Panc1 (cell line): ENCODE data around the gene MATN1. TPM values are rescaled to one million over a fixed set of nuclear protein-coding genes. Genes with fewer than 3 reads are reported as not detected.

ENCODE experiments used
- ATAC-seq: fragments of 200-7000 bp; cut with Tn5 transposase; 2 replicates; pipeline ENCODE4 v1.9.1; 2020; ENCODE audit warnings: mild to moderate bottlenecking, moderate library complexity
- BruUV-seq: library from RNA; stranded (reverse); fragments of 400-500 nt; replicated peaks from 2 replicates; lab custom pipeline; 2021; lab: Mats Ljungman, UMichigan
- CTCF ChIA-PET: fragments of 300-600 bp; sonication (Branson Sonifier 250); formaldehyde crosslinking; loops from one replicate; lab custom pipeline; 2022; ENCODE audit warnings: antibody characterized with exemption; lab: Charles Lee
- POLR2A ChIA-PET: fragments of 300-600 bp; sonication (Branson Sonifier 250); formaldehyde crosslinking; loops from one replicate; lab custom pipeline; 2022; ENCODE audit warnings: antibody characterized with exemption; lab: Charles Lee
- DNase-seq: peaks from one replicate; pipeline ENCODE4 v3.0.0-alpha.2; 2010; ENCODE audit warnings: low read depth, low spot score
- H3K27ac ChIP-seq: 2 replicates; pipeline ENCODE4 v1.5.1; 2011; ENCODE audit warnings: mild to moderate bottlenecking, low read length, inconsistent platforms
- H3K27me3 ChIP-seq: fragments of 200-500 bp; sonication (Bioruptor generic); 2 replicates; pipeline ENCODE4 v1.6.0; 2014; ENCODE audit warnings: low read length, inconsistent platforms; ENCODE audit not compliant: control insufficient read depth, insufficient read depth
- H3K36me3 ChIP-seq: fragments of 200-500 bp; sonication (Bioruptor generic); 2 replicates; pipeline ENCODE4 v1.5.1; 2014; ENCODE audit warnings: inconsistent platforms, mild to moderate bottlenecking, low read length, moderate library complexity; ENCODE audit not compliant: control insufficient read depth, insufficient read depth
- H3K4me1 ChIP-seq: 2 replicates; pipeline ENCODE4 v1.5.1; 2011; ENCODE audit warnings: inconsistent platforms, mild to moderate bottlenecking, low read length, moderate library complexity; ENCODE audit not compliant: control insufficient read depth, insufficient read depth
- H3K4me3 ChIP-seq, 2 experiments: 2 replicates each; pipeline ENCODE4 v1.5.1; 2011 to 2012; ENCODE audit warnings: low read depth in 2 of 2, low read length in 2 of 2, mild to moderate bottlenecking in 2 of 2, inconsistent platforms in 1 of 2, moderate library complexity in 1 of 2
- H3K9me3 ChIP-seq: fragments of 200-500 bp; sonication (Bioruptor generic); 2 replicates; pipeline ENCODE4 v1.5.1; 2014; ENCODE audit warnings: low read depth, mild to moderate bottlenecking, inconsistent platforms, low read length, moderate library complexity; ENCODE audit not compliant: control insufficient read depth, insufficient read depth
- POLR2AphosphoS5 ChIP-seq: IDR thresholded peaks from 2 replicates; pipeline ENCODE4 v1.6.1; 2012; ENCODE audit warnings: mild to moderate bottlenecking, low read depth, low read length, moderate library complexity
- SIN3A ChIP-seq: IDR thresholded peaks from 2 replicates; pipeline ENCODE4 v1.6.1; 2012; ENCODE audit warnings: low read depth, mild to moderate bottlenecking, low read length, moderate library complexity, borderline replicate concordance; ENCODE audit not compliant: insufficient read depth
- TCF7L2 ChIP-seq: IDR thresholded peaks from 2 replicates; pipeline ENCODE4 v1.6.1; 2011; ENCODE audit warnings: mild to moderate bottlenecking, low read depth, low read length, inconsistent platforms
- in situ Hi-C: cut with HindIII; loops from 2 replicates; pipeline ENCODE4 v1.10.0; 2016; ENCODE audit warnings: low sequenced_read_pairs, low pct_unique_long_range_greater_than_20kb
- intact Hi-C: fragments of 100-400 bp; cut with micrococcal nuclease; formaldehyde crosslinking; loops from one replicate; pipeline ENCODE4 v1.10.0; 2022; ENCODE audit not compliant: unreplicated experiment
- total RNA-seq: library from RNA; stranded (reverse); gene quantifications from one replicate; pipeline ENCODE4 v1.2.1, GENCODE V29; 2021; ENCODE audit not compliant: unreplicated experiment
- TF ChIP-seq, protein P1 (sequence below): fragments of 450-650 bp; IDR thresholded peaks from 2 replicates; pipeline ENCODE4 v1.5.1; 2017; ENCODE audit warnings: mild to moderate bottlenecking
- TF ChIP-seq, protein P2 (sequence below), 2 experiments: IDR thresholded peaks; 2 replicates each; pipeline ENCODE4 v1.6.1; 2011 to 2012; ENCODE audit warnings: low read depth in 2 of 2, control low read depth in 1 of 2, low read length in 1 of 2, mild to moderate bottlenecking in 1 of 2, moderate library complexity in 1 of 2; ENCODE audit not compliant: insufficient read depth in 1 of 2

Gene MATN1
- total RNA-seq, 1 experiment from 2014 or later, result 0.59 TPM

DNA sequence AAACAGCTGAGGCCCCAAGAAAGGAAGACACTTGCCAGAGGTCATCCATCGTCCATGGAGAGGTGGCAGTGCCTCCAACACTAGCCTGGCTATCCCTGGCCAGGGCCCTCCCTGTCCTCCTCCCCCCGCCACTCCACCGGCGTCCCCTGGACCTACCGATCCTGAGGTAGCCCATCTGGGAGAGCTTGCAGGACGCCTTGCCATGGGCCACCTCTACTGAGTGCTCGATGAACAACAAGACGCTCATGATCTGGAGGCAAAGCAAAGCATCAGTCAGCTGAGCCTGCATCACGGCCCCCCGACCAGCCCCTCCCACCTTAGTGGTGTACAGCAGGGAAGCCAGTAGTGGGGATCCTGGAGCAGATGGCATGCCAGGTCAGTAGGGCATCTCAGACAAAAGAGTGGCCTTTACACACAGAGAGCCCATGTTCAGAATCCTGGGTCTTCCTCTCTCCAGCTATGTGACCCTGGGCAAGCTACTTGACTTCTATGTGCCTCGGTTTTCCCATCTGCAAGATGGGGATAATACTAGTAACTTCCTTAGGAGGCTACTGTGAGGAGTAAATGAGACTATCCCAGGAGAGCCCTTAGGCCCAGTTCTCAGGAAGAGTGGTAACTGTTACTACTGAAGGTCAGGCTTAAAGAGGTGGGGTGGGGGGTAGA lies 19.0 kb upstream of the MATN1 start:
- intact Hi-C loops, result no loop called here
- Histone ChIP-seq H3K4me3 (no peak overlapping the region), H3K27ac (no peak overlapping the region), H3K4me1 (peaks cover 10% of the 10 kb centered on the region), H3K36me3 (no peaks in the 10 kb centered on the region), H3K27me3 (no peaks in the 10 kb centered on the region), H3K9me3 (no peaks in the 10 kb centered on the region)
- ChIA-PET POLR2A (no interaction called here), CTCF (interaction anchor here (0.8 kb wide), 1 partner anchor 18 kb away, joined by 4 read pairs; no protein-coding TSS in a partner anchor)
- no TSS peak for BruUV-seq
- in situ Hi-C loops, result no loop called here
- ATAC-seq (no peak), DNase-seq (no peak)
- no peak for TF ChIP-seq POLR2AphosphoS5
- TF ChIP-seq, protein P1, sequence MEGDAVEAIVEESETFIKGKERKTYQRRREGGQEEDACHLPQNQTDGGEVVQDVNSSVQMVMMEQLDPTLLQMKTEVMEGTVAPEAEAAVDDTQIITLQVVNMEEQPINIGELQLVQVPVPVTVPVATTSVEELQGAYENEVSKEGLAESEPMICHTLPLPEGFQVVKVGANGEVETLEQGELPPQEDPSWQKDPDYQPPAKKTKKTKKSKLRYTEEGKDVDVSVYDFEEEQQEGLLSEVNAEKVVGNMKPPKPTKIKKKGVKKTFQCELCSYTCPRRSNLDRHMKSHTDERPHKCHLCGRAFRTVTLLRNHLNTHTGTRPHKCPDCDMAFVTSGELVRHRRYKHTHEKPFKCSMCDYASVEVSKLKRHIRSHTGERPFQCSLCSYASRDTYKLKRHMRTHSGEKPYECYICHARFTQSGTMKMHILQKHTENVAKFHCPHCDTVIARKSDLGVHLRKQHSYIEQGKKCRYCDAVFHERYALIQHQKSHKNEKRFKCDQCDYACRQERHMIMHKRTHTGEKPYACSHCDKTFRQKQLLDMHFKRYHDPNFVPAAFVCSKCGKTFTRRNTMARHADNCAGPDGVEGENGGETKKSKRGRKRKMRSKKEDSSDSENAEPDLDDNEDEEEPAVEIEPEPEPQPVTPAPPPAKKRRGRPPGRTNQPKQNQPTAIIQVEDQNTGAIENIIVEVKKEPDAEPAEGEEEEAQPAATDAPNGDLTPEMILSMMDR, result no peak
- no peak for TF ChIP-seq SIN3A
- TF ChIP-seq, protein P2, sequence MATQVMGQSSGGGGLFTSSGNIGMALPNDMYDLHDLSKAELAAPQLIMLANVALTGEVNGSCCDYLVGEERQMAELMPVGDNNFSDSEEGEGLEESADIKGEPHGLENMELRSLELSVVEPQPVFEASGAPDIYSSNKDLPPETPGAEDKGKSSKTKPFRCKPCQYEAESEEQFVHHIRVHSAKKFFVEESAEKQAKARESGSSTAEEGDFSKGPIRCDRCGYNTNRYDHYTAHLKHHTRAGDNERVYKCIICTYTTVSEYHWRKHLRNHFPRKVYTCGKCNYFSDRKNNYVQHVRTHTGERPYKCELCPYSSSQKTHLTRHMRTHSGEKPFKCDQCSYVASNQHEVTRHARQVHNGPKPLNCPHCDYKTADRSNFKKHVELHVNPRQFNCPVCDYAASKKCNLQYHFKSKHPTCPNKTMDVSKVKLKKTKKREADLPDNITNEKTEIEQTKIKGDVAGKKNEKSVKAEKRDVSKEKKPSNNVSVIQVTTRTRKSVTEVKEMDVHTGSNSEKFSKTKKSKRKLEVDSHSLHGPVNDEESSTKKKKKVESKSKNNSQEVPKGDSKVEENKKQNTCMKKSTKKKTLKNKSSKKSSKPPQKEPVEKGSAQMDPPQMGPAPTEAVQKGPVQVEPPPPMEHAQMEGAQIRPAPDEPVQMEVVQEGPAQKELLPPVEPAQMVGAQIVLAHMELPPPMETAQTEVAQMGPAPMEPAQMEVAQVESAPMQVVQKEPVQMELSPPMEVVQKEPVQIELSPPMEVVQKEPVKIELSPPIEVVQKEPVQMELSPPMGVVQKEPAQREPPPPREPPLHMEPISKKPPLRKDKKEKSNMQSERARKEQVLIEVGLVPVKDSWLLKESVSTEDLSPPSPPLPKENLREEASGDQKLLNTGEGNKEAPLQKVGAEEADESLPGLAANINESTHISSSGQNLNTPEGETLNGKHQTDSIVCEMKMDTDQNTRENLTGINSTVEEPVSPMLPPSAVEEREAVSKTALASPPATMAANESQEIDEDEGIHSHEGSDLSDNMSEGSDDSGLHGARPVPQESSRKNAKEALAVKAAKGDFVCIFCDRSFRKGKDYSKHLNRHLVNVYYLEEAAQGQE (IDR thresholded peaks at IDR 0.05; ENCODE audit: insufficient read depth in 1 of 2, low read depth in 2 of 2, low read length in 1 of 2), result no peak
- TF ChIP-seq TCF7L2, result no peak

DNA sequence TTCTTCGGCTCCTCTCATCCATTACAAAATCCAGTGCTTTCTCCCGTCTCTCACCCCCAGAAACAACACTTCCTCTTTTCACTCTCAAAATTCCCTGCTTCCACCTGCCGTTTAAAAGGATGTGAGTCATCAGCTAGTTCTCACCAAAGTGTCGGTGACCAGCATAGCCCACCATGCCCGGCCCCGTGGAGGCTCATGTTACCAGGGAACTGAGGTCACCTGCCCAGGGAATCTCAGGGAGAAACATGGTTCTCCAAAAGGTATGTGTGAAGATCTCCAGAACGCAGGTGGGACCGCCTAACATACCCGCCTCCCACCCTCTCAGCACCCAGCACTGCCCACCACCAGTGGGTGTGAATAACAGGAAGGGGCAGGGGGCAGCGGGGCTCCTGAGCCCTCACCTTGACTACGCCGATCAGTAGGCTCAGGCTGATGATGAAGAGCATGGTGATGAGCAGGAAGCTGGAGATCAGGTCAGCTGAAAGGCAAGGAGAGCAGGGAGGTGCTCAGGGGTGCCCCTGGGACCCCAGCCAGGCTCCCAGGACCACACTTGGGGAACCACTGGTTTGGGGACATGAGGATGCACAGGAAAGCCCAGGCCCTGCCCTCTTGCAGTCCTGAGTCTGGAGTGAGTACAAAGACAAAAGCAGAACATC lies 18.0 kb upstream of the MATN1 start:
- Histone ChIP-seq H3K36me3 (no peaks in the 10 kb centered on the region), H3K4me3 (no peak overlapping the region), H3K27ac (no peak overlapping the region), H3K27me3 (no peaks in the 10 kb centered on the region), H3K4me1 (peaks cover 6% of the 10 kb centered on the region), H3K9me3 (no peaks in the 10 kb centered on the region)
- TF ChIP-seq TCF7L2, result no peak
- TF ChIP-seq POLR2AphosphoS5, result no peak
- TF ChIP-seq, protein P1, result no peak
- TF ChIP-seq, protein P2 (IDR thresholded peaks at IDR 0.05; ENCODE audit: insufficient read depth in 1 of 2, low read depth in 2 of 2, low read length in 1 of 2), result no peak
- TF ChIP-seq SIN3A, result no peak
- no peak for DNase-seq
- BruUV-seq, result no TSS peak
- in situ Hi-C loops (no loop called here), intact Hi-C loops (no loop called here)
- POLR2A ChIA-PET, result interaction anchor here (0.5 kb wide), 1 partner anchor 23 kb away, joined by 5 read pairs; no protein-coding TSS in a partner anchor
- ATAC-seq, result no peak
- CTCF ChIA-PET, result no interaction called here
